Liver (tissue), 9 donors: ENCODE results near the gene CEACAM8. TPM values are rescaled to one million over a fixed set of nuclear protein-coding genes. Genes with fewer than 3 reads are reported as not detected.

Experiments
- DNase-seq: peaks from one replicate; pipeline ENCODE4 v3.0.0-alpha.2; 2017; ENCODE audit warnings: low spot score
- H3K27ac ChIP-seq, 2 donors: one replicate each; pipeline ENCODE4 v1.7.0; 2013; ENCODE audit warnings: inconsistent platforms in 2 of 2, low read length in 2 of 2, control low read depth in 1 of 2, low read depth in 1 of 2, mild to moderate bottlenecking in 1 of 2
- H3K27me3 ChIP-seq, 4 donors: one replicate each; pipeline versions ENCODE4 v1.6.1 to v1.7.0; 2013; ENCODE audit warnings: low read length in 3 of 4, inconsistent platforms in 1 of 4, mild to moderate bottlenecking in 1 of 4, moderate library complexity in 1 of 4; ENCODE audit not compliant: control insufficient read depth in 4 of 4, insufficient read depth in 4 of 4
- H3K36me3 ChIP-seq, 4 donors: one replicate each; pipeline versions ENCODE4 v1.6.1 to v1.7.0; 2013; ENCODE audit warnings: low read length in 3 of 4, mild to moderate bottlenecking in 3 of 4, low read depth in 1 of 4, moderate library complexity in 1 of 4; ENCODE audit not compliant: control insufficient read depth in 4 of 4, insufficient read depth in 3 of 4
- H3K4me1 ChIP-seq, 4 donors: one replicate each; pipeline versions ENCODE4 v1.6.1 to v1.7.0; 2013; ENCODE audit warnings: low read length in 3 of 4, mild to moderate bottlenecking in 3 of 4, moderate library complexity in 1 of 4; ENCODE audit not compliant: control insufficient read depth in 4 of 4, insufficient read depth in 4 of 4
- H3K4me3 ChIP-seq, 3 donors: one replicate each; pipeline versions ENCODE4 v1.6.1 to v1.7.0; 2013; ENCODE audit warnings: low read length in 3 of 3, control low read depth in 1 of 3, low read depth in 1 of 3, mild to moderate bottlenecking in 1 of 3
- H3K9ac ChIP-seq, 2 donors: one replicate each; pipeline ENCODE4 v1.7.0; 2013; ENCODE audit warnings: low read length in 2 of 2, mild to moderate bottlenecking in 2 of 2, moderate library complexity in 2 of 2, control low read depth in 1 of 2, low read depth in 1 of 2
- H3K9me3 ChIP-seq, 4 donors: one replicate each; pipeline versions ENCODE4 v1.6.1 to v1.7.0; 2013; ENCODE audit warnings: low read length in 3 of 4; ENCODE audit not compliant: control insufficient read depth in 4 of 4
- EGR1 ChIP-seq, 2 donors: IDR thresholded peaks; 2 replicates each; pipeline ENCODE4 v1.6.1; 2016 to 2018; ENCODE audit warnings: antibody characterized with exemption in 2 of 2, low read depth in 2 of 2
- FOXA1 ChIP-seq: IDR thresholded peaks from 2 replicates; pipeline ENCODE4 v1.6.1; 2016; ENCODE audit warnings: antibody characterized with exemption
- HNF4A ChIP-seq, 2 donors: conservative IDR thresholded peaks; 2 replicates each; pipeline ENCODE4 v1.6.1; 2016; ENCODE audit warnings: antibody characterized with exemption in 2 of 2, mild to moderate bottlenecking in 2 of 2
- HNF4G ChIP-seq: IDR thresholded peaks from 2 replicates; pipeline ENCODE4 v1.6.1; 2016; ENCODE audit warnings: antibody characterized with exemption
- JUND ChIP-seq, 2 donors: IDR thresholded peaks; 2 replicates each; pipeline ENCODE4 v1.6.1; 2016; ENCODE audit warnings: antibody characterized with exemption in 2 of 2
- NR2F2 ChIP-seq: IDR thresholded peaks from 2 replicates; pipeline ENCODE4 v1.6.1; 2016; ENCODE audit warnings: antibody characterized with exemption
- RAD21 ChIP-seq, 2 donors: IDR thresholded peaks; 2 replicates each; pipeline ENCODE4 v1.6.1; 2016; ENCODE audit warnings: antibody characterized with exemption in 2 of 2, mild to moderate bottlenecking in 2 of 2
- RXRA ChIP-seq, 2 donors: IDR thresholded peaks; 2 replicates each; pipeline ENCODE4 v1.6.1; 2017 to 2018; ENCODE audit warnings: antibody characterized with exemption in 2 of 2, mild to moderate bottlenecking in 1 of 2
- YY1 ChIP-seq: IDR thresholded peaks from 2 replicates; pipeline ENCODE4 v1.6.1; 2016; ENCODE audit warnings: antibody characterized with exemption, mild to moderate bottlenecking
- WGBS: extraction: QIAGEN DNeasy Blood & Tissue Kit; methylation state at CpG from one replicate; pipeline ENCODE4 v1.1.7; 2013; 5-methylcytosine and 5-hydroxymethylcytosine counted together
- polyA plus RNA-seq, 2 donors: library from polyadenylated mRNA; stranded (reverse) in 1 of 2; unstranded in 1 of 2; fragments of 200-250 nt in 1 of 2; fragments of >200 nt in 1 of 2; fragmentation: Nextera tagmentation in 1 of 2; extraction: Ambion mirVana in 1 of 2; gene quantifications; one replicate each; pipeline versions ENCODE4 v1.2.1 to v1.2.3, GENCODE V29; 2013 to 2015
- total RNA-seq, 2 donors: library from RNA; depleted of rRNA; stranded (reverse); fragments of >200 nt; gene quantifications; one replicate each; pipeline ENCODE4 v1.2.3, GENCODE V29; 2014
- TF ChIP-seq, protein P1 (sequence below): IDR thresholded peaks from 2 replicates; pipeline ENCODE4 v1.6.1; 2016; ENCODE audit warnings: antibody characterized with exemption
- TF ChIP-seq, protein P2 (sequence below): fragments of 150-350 bp; IDR thresholded peaks from 2 replicates; pipeline ENCODE4 v1.5.1; 2017; ENCODE audit warnings: improper control_type of control experiment, low read depth, low read length; ENCODE audit not compliant: missing input control
- TF ChIP-seq, protein P3 (sequence below): IDR thresholded peaks from 2 replicates; pipeline ENCODE4 v1.6.1; 2016; ENCODE audit warnings: antibody characterized with exemption
- TF ChIP-seq, protein P4 (sequence below): IDR thresholded peaks from 2 replicates; pipeline ENCODE4 v1.6.1; 2016; ENCODE audit warnings: antibody characterized with exemption, mild to moderate bottlenecking
- donor health status: healthy.
- donor health status: healthy.
- donor health status: healthy.
- donor health status: healthy.
- donor health status: healthy.

Gene CEACAM8
- total and polyA plus RNA-seq, 4 donors: 0.07 to 2.1 (median 0.16) TPM; not detected in 1

DNA sequence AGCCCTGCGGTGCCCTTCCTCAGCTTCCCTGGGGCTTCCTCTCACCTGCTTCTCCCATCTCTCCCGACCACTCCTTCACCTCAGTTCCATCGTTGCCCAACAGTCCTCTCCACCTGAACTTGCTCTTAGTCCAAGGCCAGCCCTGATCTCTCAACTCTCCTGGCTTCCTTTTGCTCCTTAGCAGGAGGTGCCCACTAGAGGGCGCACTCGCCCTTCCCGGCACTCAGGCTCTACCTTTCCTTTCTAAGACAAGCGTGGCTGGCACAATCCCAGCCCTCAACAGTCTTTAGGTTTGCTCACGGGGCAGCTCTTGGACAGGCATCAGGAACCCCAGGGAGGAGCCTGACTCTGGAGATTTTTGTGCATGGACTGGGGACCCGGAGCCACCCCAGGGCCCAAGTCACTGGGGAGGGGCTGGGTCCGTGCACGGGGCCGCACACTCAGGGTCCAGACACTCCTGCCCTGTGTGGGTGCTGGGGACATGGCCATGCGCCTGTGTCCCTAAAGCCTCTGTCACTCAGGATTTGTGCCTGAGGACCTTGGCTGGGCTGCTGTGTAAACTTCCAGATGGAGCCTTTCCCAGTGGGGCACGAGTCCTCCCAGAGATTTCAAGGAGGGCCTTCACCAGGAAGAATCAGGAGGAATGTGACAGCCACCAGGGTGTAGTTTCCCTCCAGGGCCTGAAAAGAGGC is 12.1 kb upstream of the CEACAM8 start:
- Histone ChIP-seq H3K27me3 (peaks cover 0 to 7% (median 3%) of the 10 kb centered on the region in 4 donors), H3K4me1 (no peaks in the 10 kb centered on the region), H3K36me3 (no peaks in the 10 kb centered on the region), H3K4me3 (no peak overlapping the region), H3K9ac (no peak overlapping the region), H3K9me3 (no peaks in the 10 kb centered on the region), H3K27ac (no peak overlapping the region)
- DNase-seq: no peak
- TF ChIP-seq, protein P1, sequence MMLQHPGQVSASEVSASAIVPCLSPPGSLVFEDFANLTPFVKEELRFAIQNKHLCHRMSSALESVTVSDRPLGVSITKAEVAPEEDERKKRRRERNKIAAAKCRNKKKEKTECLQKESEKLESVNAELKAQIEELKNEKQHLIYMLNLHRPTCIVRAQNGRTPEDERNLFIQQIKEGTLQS: no peak
- TF ChIP-seq YY1 (no peak), FOXA1 (no peak), HNF4G (no peak), HNF4A (conservative IDR thresholded peaks at IDR 0.05) (peak in 1 of 2 donors; percentile 34), RAD21 (IDR thresholded peaks at IDR 0.05) (peak; percentile 19 to 25), EGR1 (IDR thresholded peaks at IDR 0.05; ENCODE audit: low read depth in 2 of 2) (no peak)
- TF ChIP-seq, protein P2, sequence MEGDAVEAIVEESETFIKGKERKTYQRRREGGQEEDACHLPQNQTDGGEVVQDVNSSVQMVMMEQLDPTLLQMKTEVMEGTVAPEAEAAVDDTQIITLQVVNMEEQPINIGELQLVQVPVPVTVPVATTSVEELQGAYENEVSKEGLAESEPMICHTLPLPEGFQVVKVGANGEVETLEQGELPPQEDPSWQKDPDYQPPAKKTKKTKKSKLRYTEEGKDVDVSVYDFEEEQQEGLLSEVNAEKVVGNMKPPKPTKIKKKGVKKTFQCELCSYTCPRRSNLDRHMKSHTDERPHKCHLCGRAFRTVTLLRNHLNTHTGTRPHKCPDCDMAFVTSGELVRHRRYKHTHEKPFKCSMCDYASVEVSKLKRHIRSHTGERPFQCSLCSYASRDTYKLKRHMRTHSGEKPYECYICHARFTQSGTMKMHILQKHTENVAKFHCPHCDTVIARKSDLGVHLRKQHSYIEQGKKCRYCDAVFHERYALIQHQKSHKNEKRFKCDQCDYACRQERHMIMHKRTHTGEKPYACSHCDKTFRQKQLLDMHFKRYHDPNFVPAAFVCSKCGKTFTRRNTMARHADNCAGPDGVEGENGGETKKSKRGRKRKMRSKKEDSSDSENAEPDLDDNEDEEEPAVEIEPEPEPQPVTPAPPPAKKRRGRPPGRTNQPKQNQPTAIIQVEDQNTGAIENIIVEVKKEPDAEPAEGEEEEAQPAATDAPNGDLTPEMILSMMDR: peak; percentile 39
- 36% methylated on average over 14 of the region's 14 CpGs for WGBS

DNA sequence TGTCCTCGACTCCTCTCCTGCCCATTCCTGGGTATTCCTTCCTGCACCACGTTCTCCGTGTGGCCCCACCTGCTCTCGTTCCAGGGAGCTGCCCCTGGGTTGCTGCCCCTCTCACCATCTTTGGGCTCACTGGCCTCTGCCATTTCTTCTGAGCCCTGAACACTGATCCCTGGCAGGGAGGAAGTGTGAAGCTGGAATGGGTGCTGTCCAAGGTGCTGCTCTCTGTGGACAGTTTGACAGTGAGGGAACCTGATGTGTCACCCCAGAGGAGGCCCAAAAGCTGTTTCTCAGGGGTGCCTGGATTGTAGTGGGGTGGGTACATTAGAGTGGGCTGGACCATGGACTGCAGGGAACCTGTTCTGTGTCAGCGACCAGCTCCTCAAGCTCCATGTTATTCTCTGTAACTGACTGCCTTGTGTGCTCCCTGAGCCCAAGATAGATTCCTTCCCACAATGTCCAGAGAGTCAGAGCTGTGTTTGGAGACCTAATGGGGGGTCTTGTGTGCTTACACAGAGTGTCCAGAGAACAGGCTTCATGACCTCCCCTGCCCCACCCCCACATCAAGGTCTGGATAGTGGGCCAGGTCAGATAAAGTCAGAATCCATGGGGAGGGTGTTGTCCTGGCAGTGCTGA is 7.2 kb upstream of the CEACAM8 start:
- H3K9ac ChIP-seq: no peak overlapping the region
- no peak for DNase-seq
- 25% methylated on average over 5 of the region's 5 CpGs for WGBS
- TF ChIP-seq RXRA (IDR thresholded peaks at IDR 0.05) (no peak), JUND (IDR thresholded peaks at IDR 0.05) (no peak), FOXA1 (no peak), YY1 (no peak), NR2F2 (no peak)
- TF ChIP-seq, protein P3, sequence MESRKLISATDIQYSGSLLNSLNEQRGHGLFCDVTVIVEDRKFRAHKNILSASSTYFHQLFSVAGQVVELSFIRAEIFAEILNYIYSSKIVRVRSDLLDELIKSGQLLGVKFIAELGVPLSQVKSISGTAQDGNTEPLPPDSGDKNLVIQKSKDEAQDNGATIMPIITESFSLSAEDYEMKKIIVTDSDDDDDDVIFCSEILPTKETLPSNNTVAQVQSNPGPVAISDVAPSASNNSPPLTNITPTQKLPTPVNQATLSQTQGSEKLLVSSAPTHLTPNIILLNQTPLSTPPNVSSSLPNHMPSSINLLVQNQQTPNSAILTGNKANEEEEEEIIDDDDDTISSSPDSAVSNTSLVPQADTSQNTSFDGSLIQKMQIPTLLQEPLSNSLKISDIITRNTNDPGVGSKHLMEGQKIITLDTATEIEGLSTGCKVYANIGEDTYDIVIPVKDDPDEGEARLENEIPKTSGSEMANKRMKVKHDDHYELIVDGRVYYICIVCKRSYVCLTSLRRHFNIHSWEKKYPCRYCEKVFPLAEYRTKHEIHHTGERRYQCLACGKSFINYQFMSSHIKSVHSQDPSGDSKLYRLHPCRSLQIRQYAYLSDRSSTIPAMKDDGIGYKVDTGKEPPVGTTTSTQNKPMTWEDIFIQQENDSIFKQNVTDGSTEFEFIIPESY: no peak
- TF ChIP-seq, protein P1: no peak
- TF ChIP-seq, protein P4, sequence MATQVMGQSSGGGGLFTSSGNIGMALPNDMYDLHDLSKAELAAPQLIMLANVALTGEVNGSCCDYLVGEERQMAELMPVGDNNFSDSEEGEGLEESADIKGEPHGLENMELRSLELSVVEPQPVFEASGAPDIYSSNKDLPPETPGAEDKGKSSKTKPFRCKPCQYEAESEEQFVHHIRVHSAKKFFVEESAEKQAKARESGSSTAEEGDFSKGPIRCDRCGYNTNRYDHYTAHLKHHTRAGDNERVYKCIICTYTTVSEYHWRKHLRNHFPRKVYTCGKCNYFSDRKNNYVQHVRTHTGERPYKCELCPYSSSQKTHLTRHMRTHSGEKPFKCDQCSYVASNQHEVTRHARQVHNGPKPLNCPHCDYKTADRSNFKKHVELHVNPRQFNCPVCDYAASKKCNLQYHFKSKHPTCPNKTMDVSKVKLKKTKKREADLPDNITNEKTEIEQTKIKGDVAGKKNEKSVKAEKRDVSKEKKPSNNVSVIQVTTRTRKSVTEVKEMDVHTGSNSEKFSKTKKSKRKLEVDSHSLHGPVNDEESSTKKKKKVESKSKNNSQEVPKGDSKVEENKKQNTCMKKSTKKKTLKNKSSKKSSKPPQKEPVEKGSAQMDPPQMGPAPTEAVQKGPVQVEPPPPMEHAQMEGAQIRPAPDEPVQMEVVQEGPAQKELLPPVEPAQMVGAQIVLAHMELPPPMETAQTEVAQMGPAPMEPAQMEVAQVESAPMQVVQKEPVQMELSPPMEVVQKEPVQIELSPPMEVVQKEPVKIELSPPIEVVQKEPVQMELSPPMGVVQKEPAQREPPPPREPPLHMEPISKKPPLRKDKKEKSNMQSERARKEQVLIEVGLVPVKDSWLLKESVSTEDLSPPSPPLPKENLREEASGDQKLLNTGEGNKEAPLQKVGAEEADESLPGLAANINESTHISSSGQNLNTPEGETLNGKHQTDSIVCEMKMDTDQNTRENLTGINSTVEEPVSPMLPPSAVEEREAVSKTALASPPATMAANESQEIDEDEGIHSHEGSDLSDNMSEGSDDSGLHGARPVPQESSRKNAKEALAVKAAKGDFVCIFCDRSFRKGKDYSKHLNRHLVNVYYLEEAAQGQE: peak; percentile 99
- H3K4me3 ChIP-seq: no peak overlapping the region
- H3K27ac ChIP-seq: no peak overlapping the region
- no peaks in the 10 kb centered on the region for H3K4me1 ChIP-seq
- H3K27me3 ChIP-seq: peaks cover 0 to 9% (median 3%) of the 10 kb centered on the region in 4 donors
- no peaks in the 10 kb centered on the region for H3K36me3 ChIP-seq
- H3K9me3 ChIP-seq: no peaks in the 10 kb centered on the region
